Psoas muscle (tissue), 8 donors: ENCODE results near the gene KNDC1. TPM values are rescaled to one million over a fixed set of nuclear protein-coding genes. Genes with fewer than 3 reads are reported as not detected.
"Not testable (repeated sequence)": the region's sequence is repeated elsewhere in the genome, so short reads cannot be mapped to it uniquely, and the experiment has no call there.

Experiments
- ATAC-seq, 4 donors: fragments of 200-7000 bp; cut with Tn5 transposase; one replicate each; pipeline ENCODE4 v1.9.1; 2020; ENCODE audit warnings: moderate library complexity in 3 of 4, mild to moderate bottlenecking in 2 of 4
- DNase-seq, 2 donors: peaks; one replicate each; pipeline ENCODE4 v3.0.0-alpha.2; 2020
- H3K27ac ChIP-seq: fragments of 200-600 bp; one replicate; pipeline ENCODE4 v1.8.0; 2022
- H3K27me3 ChIP-seq, 3 donors: fragments of 200-600 bp in 1 of 3; one replicate each; pipeline versions ENCODE4 v1.6.1 to v1.8.0; 2013 to 2022; ENCODE audit warnings: low read length in 2 of 3, mild to moderate bottlenecking in 2 of 3, moderate library complexity in 1 of 3; ENCODE audit not compliant: insufficient read depth in 3 of 3
- H3K36me3 ChIP-seq, 2 donors: fragments of 200-600 bp in 1 of 2; one replicate each; pipeline versions ENCODE4 v1.6.1 to v1.8.0; 2013 to 2022; ENCODE audit warnings: low read depth in 1 of 2, mild to moderate bottlenecking in 1 of 2, moderate library complexity in 1 of 2; ENCODE audit not compliant: insufficient read depth in 1 of 2
- H3K4me1 ChIP-seq: fragments of 200-600 bp; one replicate; pipeline ENCODE4 v1.8.0; 2022
- H3K4me3 ChIP-seq: fragments of 200-600 bp; one replicate; pipeline ENCODE4 v1.8.0; 2022; ENCODE audit warnings: mild to moderate bottlenecking
- H3K9me3 ChIP-seq: fragments of 200-600 bp; one replicate; pipeline ENCODE4 v1.8.0; 2022
- WGBS, 3 donors: extraction: QIAGEN DNeasy Blood & Tissue Kit; methylation state at CpG; one replicate each; pipeline versions ENCODE4 v1.1.6 to v1.1.7; 2013; 5-methylcytosine and 5-hydroxymethylcytosine counted together
- intact Hi-C, 2 donors: fragments of 100-400 bp; cut with DNase I; formaldehyde crosslinking; loops; one replicate each; pipeline versions ENCODE4 v1.11.0 to v1.14.2; 2022
- polyA plus RNA-seq, 3 donors: library from polyadenylated mRNA; stranded (reverse); fragments of 200-250 nt; gene quantifications; one replicate each; pipeline ENCODE4 v1.2.3, GENCODE V29; 2013
- total RNA-seq, 4 donors: library from RNA; stranded (reverse); fragmentation: NEBNext Ultra II Directional in 2 of 4; extraction: Animal tissue kit (Norgen Biotek cat#: 25700) in 2 of 4; gene quantifications; one replicate each; pipeline versions ENCODE4 v1.2.1 to v1.2.4, GENCODE V29; 2021 to 2023
- TF ChIP-seq, protein P1 (sequence below): fragments of 200-600 bp; IDR thresholded peaks from one replicate; pipeline ENCODE4 v1.8.0; 2022; ENCODE audit warnings: antibody characterized with exemption
- donor health status: healthy with polysubstance abuse.
- donor health status: DM: no; HTN: no; CAD: no; lungs with moderate emphysema.
- donor health status: Bipolar disorder and iron deficiency.
- donor health status: healthy.
- donor health status: DM: yes; HTN: yes; CAD: no.
- donor health status: DM: no; HTN: no; CAD: no.
- donor health status: DM: no; HTN: no; CAD: no.
- donor health status: DM: yes; HTN: yes; CAD: no.

The KNDC1 gene
- total and polyA plus RNA-seq, 7 donors = under 0.01 to 0.10 (median 0.01) TPM; not detected in 4

DNA sequence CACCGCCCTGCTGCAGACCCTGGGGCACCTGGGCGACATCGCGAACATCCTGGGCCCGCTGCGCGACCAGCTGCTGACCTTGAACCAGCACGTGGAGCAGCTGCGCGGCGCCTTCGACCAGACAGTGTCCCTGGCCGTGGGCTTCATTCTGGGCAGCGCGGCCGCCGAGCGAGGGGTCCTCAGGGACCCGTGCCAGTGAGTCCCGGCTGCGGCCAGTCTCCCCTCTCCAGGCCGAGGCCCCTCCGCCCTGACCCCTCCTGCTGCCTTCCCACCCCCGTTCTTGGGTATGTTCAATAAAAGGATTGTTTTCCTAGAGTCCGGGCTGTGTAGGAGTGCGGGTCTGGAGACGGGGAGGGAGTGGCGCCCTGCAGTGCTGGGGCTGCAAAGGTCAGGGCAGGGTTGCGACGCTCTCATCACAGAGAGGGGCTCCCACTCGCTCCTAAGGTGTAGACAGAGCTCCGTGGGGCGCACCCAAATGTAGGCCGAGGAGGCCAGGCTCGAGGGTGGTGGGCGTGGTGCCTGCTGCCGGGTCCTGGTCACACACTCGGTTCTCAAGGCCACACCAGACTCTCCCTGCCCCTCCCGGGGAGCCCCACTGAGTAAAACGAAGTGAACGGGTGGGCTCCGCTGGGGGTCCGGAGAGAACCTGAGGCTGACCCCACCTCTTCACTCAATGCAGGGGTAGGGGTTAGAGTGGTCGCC, 71.4 kb downstream of the KNDC1 start:
- Histone ChIP-seq H3K4me3 (no peak overlapping the region), H3K27ac (no peak overlapping the region), H3K27me3 (peaks cover 10 to 92% (median 43%) of the 10 kb centered on the region in 3 donors), H3K36me3 (no peaks in the 10 kb centered on the region), H3K4me1 (no peaks in the 10 kb centered on the region), H3K9me3 (no peaks in the 10 kb centered on the region)
- TF ChIP-seq, protein P1, sequence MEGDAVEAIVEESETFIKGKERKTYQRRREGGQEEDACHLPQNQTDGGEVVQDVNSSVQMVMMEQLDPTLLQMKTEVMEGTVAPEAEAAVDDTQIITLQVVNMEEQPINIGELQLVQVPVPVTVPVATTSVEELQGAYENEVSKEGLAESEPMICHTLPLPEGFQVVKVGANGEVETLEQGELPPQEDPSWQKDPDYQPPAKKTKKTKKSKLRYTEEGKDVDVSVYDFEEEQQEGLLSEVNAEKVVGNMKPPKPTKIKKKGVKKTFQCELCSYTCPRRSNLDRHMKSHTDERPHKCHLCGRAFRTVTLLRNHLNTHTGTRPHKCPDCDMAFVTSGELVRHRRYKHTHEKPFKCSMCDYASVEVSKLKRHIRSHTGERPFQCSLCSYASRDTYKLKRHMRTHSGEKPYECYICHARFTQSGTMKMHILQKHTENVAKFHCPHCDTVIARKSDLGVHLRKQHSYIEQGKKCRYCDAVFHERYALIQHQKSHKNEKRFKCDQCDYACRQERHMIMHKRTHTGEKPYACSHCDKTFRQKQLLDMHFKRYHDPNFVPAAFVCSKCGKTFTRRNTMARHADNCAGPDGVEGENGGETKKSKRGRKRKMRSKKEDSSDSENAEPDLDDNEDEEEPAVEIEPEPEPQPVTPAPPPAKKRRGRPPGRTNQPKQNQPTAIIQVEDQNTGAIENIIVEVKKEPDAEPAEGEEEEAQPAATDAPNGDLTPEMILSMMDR = no peak
- intact Hi-C loops = no loop called here
- ATAC-seq (no peak), DNase-seq (no peak)
- 16 to 17% (median 17%) methylated on average over 34 to 44 of the region's 44 CpGs for WGBS, 3 donors

DNA sequence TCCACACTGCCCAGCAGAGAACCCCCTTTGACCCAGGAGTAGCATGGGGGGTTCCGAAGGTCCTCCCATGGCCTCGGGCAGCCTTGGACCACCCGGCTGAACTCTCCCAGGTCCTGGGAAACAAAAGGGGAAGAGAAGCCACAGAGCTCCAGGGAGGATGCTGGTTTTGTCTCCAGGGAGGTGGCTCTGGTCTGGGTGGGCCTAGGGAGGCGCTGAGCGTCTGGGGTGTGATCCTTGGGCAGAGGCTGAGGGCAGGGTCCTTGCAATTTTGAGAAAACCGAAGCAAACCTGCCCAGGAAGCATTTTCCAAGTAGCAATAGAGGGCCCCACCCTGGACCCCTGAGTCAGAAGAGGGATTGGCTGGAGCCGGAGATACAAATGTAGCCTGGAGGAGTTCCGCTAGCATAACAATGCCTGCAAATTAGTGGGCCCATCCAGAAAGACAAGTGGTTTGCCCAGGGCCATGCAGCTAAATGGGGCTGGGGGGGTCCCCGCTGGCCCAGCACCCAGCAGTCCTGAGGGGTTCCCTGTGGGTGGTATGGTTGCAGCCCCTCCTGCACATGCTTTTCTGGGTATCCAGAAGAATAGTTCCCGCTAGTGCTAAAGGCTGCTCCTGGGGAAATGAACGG, 72.0 kb downstream of the KNDC1 start:
- TF ChIP-seq, protein P1 = no peak
- no peak for ATAC-seq
- no peaks in the 10 kb centered on the region for H3K9me3 ChIP-seq

DNA sequence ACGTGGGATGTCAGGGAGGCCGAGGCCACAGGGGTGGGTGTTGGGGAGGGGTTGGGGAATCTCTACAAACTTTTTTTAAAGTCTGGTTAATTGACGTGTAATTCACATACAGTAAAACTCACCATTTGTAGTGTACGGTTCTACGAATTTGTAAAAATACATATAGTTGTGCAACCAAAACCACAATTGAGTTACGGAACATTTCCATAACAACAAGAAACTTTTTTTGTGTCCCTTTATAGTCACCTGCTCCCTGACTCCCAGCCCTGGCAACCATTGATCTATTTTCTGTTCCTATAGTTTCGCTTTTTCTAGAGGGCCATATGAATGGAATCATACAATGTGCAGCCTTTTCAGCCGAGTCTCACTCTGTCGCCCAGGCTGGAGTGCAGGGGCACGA, 74.8 kb downstream of the KNDC1 start:
- H3K36me3 ChIP-seq, H3K27ac ChIP-seq, H3K4me3 ChIP-seq, intact Hi-C loops, ATAC-seq, DNase-seq, H3K9me3 ChIP-seq, H3K4me1 ChIP-seq: not testable (repeated sequence)
- WGBS, 3 donors = 52 to 67% (median 58%) methylated on average over 7 to 8 of the region's 10 CpGs
- H3K27me3 ChIP-seq = peaks cover 9 to 90% (median 38%) of the 10 kb centered on the region in 3 donors

More for the DNA sequence above, 72.0 kb downstream of the KNDC1 start:
- Histone ChIP-seq H3K36me3 (no peaks in the 10 kb centered on the region), H3K27ac (no peak overlapping the region), H3K4me3 (no peak overlapping the region), H3K4me1 (no peaks in the 10 kb centered on the region), H3K27me3 (peaks cover 11 to 92% (median 41%) of the 10 kb centered on the region in 3 donors)
- 33 to 44% (median 43%) methylated on average over 11 of the region's 11 CpGs for WGBS, 3 donors
- DNase-seq = no peak
- intact Hi-C loops = no loop called here

DNA sequence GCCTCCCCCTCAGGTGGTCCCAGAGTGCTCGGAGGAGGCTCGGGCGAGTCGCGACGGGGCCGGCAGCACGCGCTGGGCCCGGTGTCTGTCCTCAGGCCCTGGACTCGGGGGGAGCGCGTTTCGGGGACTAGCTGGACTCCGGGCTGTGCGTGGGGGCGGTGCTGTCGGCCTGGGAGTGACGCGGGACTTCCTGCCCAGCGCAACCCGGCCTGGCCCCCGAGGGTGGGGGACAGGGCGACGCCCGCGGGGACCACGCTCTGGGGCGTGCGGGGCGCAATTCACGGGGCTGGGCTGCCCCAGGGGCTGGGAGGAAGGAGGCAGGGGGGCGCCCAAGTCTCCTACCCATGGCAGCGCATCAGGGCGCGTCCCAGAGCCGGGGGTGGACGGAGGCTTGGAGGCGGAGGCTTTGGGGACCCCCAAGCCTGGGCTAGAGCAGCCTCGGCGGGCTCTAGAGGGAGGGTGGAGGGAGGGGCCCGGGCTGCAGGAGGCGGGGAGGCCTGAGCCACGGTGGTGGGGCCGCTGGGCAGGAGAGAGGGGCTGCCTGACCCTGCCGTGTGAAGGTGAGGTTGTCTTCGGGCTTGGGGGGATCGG, 75.3 kb downstream of the KNDC1 start:
- ATAC-seq (no peak), DNase-seq (no peak)
- H3K27ac ChIP-seq = no peak overlapping the region
- H3K9me3 ChIP-seq = no peaks in the 10 kb centered on the region
- H3K36me3 ChIP-seq = no peaks in the 10 kb centered on the region
- intact Hi-C loops = no loop called here
- 2 to 3% (median 2%) methylated on average over 28 to 48 of the region's 48 CpGs for WGBS, 3 donors
- H3K4me1 ChIP-seq = no peaks in the 10 kb centered on the region
- H3K27me3 ChIP-seq = peaks cover 11 to 91% (median 37%) of the 10 kb centered on the region in 3 donors
- TF ChIP-seq, protein P1 = no peak
- H3K4me3 ChIP-seq = peak overlapping the region; percentile 47

DNA sequence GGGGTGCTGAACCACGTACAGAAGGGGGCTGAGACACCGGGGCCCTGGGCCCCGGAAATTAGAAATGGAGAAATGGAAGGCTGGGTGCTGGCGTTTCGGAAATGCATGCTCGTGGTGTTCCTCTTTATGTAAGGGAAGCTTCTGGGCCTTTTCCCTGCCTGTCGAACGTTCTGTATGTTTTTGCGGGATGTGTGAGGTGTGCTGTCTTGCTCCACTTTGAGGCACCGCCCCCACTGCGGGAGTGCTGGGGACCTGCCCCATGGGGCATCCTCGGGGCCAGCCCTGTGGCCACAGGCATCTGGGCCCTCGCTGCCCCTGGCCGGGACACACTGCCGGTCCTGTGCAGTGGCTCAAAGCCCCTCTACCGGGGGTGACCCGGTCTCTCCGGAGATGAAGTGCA, 75.9 kb downstream of the KNDC1 start:
- H3K27ac ChIP-seq = no peak overlapping the region
- ATAC-seq (no peak), DNase-seq (no peak)
- H3K4me1 ChIP-seq = no peaks in the 10 kb centered on the region
- TF ChIP-seq, protein P1 = no peak
- 1 to 2% (median 1%) methylated on average over 17 to 18 of the region's 18 CpGs for WGBS, 3 donors
- no peaks in the 10 kb centered on the region for H3K9me3 ChIP-seq
- intact Hi-C loops = no loop called here
- H3K36me3 ChIP-seq = no peaks in the 10 kb centered on the region
- peaks cover 8 to 90% (median 36%) of the 10 kb centered on the region in 3 donors for H3K27me3 ChIP-seq
- H3K4me3 ChIP-seq = peak overlapping the region; percentile 47
